HepG2 (cell line): ENCODE results near the gene STX8. TPM values are rescaled to one million over a fixed set of nuclear protein-coding genes. Genes with fewer than 3 reads are reported as not detected.

Experiments
- BRF2 ChIP-seq: sonication (generic); formaldehyde crosslinking; IDR thresholded peaks from 2 replicates; pipeline ENCODE4 v1.8.1; 2022; ENCODE audit warnings: mild to moderate bottlenecking, missing genetic modification reagents
- CBX1 ChIP-seq: IDR thresholded peaks from one replicate; pipeline ENCODE4 v1.6.1; 2016; ENCODE audit warnings: antibody characterized with exemption, low read depth
- CHD2 ChIP-seq: IDR thresholded peaks from 2 replicates; pipeline ENCODE4 v1.6.1; 2011; ENCODE audit warnings: low read depth, low read length, improper control_type of control experiment
- DNMT1 ChIP-seq: sonication (generic); formaldehyde crosslinking; IDR thresholded peaks from 2 replicates; pipeline ENCODE4 v1.5.1; 2020; ENCODE audit warnings: mild to moderate bottlenecking, missing genetic modification reagents
- IRF9 ChIP-seq: sonication (generic); formaldehyde crosslinking; IDR thresholded peaks from 2 replicates; pipeline ENCODE4 v1.8.0; 2022; ENCODE audit warnings: missing genetic modification reagents, mild to moderate bottlenecking, borderline replicate concordance
- KDM1A ChIP-seq: IDR thresholded peaks from 2 replicates; pipeline ENCODE4 v1.6.1; 2016; ENCODE audit warnings: missing compliant biosample characterization
- MEIS2 ChIP-seq: sonication (generic); formaldehyde crosslinking; IDR thresholded peaks from 2 replicates; pipeline ENCODE4 v1.9.0; 2021; ENCODE audit warnings: mild to moderate bottlenecking, missing genetic modification reagents
- RBM39 ChIP-seq: fragments of 200-400 bp; formaldehyde crosslinking; IDR thresholded peaks from one replicate; pipeline ENCODE4 v1.6.1; 2018; ENCODE audit warnings: antibody characterized with exemption, mild to moderate bottlenecking, low read depth, low read length; ENCODE audit not compliant: poor library complexity, severe bottlenecking
- TAF1 ChIP-seq: sonication (generic); formaldehyde crosslinking; IDR thresholded peaks from 2 replicates; pipeline ENCODE4 v1.4.0; 2020; ENCODE audit warnings: missing genetic modification reagents
- ZFP41 ChIP-seq: sonication (generic); formaldehyde crosslinking; IDR thresholded peaks from 2 replicates; pipeline ENCODE4 v1.4.0; 2020; ENCODE audit warnings: mild to moderate bottlenecking, missing genetic modification reagents, borderline replicate concordance
- ZFP91 ChIP-seq: sonication (generic); formaldehyde crosslinking; IDR thresholded peaks from 2 replicates; pipeline ENCODE4 v1.9.0; 2022; ENCODE audit warnings: missing genetic modification reagents, mild to moderate bottlenecking, borderline replicate concordance
- ZNF350 ChIP-seq: sonication (generic); formaldehyde crosslinking; IDR thresholded peaks from 2 replicates; pipeline ENCODE4 v1.4.0; 2020; ENCODE audit warnings: mild to moderate bottlenecking, low read depth, missing genetic modification reagents, borderline replicate concordance
- ZNF543 ChIP-seq: sonication (generic); formaldehyde crosslinking; IDR thresholded peaks from 2 replicates; pipeline ENCODE4 v1.4.0; 2020; ENCODE audit warnings: mild to moderate bottlenecking, missing genetic modification reagents
- ZNF770 ChIP-seq: sonication (generic); formaldehyde crosslinking; IDR thresholded peaks from 2 replicates; pipeline ENCODE4 v1.5.0; 2020; ENCODE audit warnings: mild to moderate bottlenecking, missing genetic modification reagents
- ZNF776 ChIP-seq: sonication (generic); formaldehyde crosslinking; IDR thresholded peaks from 2 replicates; pipeline ENCODE4 v1.4.0; 2020; ENCODE audit warnings: mild to moderate bottlenecking, missing genetic modification reagents
- ZNF790 ChIP-seq: sonication (generic); formaldehyde crosslinking; IDR thresholded peaks from 2 replicates; pipeline ENCODE4 v1.8.0; 2022; ENCODE audit warnings: missing genetic modification reagents, mild to moderate bottlenecking, borderline replicate concordance
- ZNF883 ChIP-seq: sonication (generic); formaldehyde crosslinking; IDR thresholded peaks from 2 replicates; pipeline ENCODE4 v1.5.1; 2020; ENCODE audit warnings: mild to moderate bottlenecking, missing genetic modification reagents; ENCODE audit errors: not compliant biosample characterization
- polyA plus RNA-seq, 8 experiments: library from polyadenylated mRNA; depleted of rRNA in 3 of 8; stranded (reverse) in 7 of 8; unstranded in 1 of 8; fragments of >200 nt; fragmentation: Illumina TruSeq in 4 of 8; extraction: Trizol in 4 of 8; gene quantifications; 2 replicates each; pipeline versions ENCODE4 v1.2.1 to v1.2.3, GENCODE V29; 2011 to 2016; ENCODE audit warnings: low read depth in 4 of 8, missing spikeins in 1 of 8, mixed read lengths in 1 of 8; ENCODE audit not compliant: insufficient read depth in 1 of 8
- total RNA-seq, 5 experiments: library from RNA; depleted of rRNA; stranded (reverse); fragments of >200 nt; fragmentation: Illumina TruSeq; extraction: Trizol; gene quantifications; 2 replicates each; pipeline ENCODE4 v1.2.3, GENCODE V29; 2016; ENCODE audit warnings: low read depth in 1 of 5

Gene STX8
- total and polyA plus RNA-seq, 2 of the 13 experiments (the other 11 are each of a cell fraction or from before 2014, with no cell fraction given), result 36.4 to 53.6 TPM

- TF ChIP-seq MEIS2 (CRISPR knock-in tag) (no peak), KDM1A (CRISPR knock-in tag) (no peak), ZNF770 (CRISPR knock-in tag) (peak; percentile 42; the same call in 1 of the 2 replicates), BRF2 (CRISPR knock-in tag) (peak; percentile 50; the same call in 1 of the 2 replicates), ZNF350 (peak; percentile 72), ZNF543 (CRISPR knock-in tag) (no peak; the same call in 1 of the 2 replicates), CHD2 (no peak), ZFP41 (CRISPR knock-in tag) (0 out of 2 replicates have a peak, but pooled peaks have one; percentile 36), IRF9 (CRISPR knock-in tag) (peak; percentile 95; the same call in 1 of the 2 replicates), CBX1 (peak; percentile 85), DNMT1 (CRISPR knock-in tag) (no peak; the same call in 1 of the 2 replicates), ZNF883 (peak; percentile 56), ZFP91 (CRISPR knock-in tag) (peak; percentile 79), ZNF790 (no peak), TAF1 (CRISPR knock-in tag) (peak; percentile 79), RBM39 (peak; percentile 36), ZNF776 (CRISPR knock-in tag) (no peak)
Observed at GRCh38 chr17:9575381-9576101, at the start of gene STX8 (continued).
